GM12878 (cell line): ENCODE measurements around the gene USP28.

Source experiments
- CBX3 ChIP-seq: fragments of 200-600 bp; sonication (generic); IDR thresholded peaks from 2 replicates; pipeline ENCODE4 v1.6.1; 2016; ENCODE audit warnings: low read depth, borderline replicate concordance
- CTCF ChIP-seq, 3 experiments: IDR thresholded peaks in 2 of 3; conservative IDR thresholded peaks in 1 of 3; 2 replicates each; pipeline ENCODE4 v1.5.1; 2011; ENCODE audit warnings: low read depth in 3 of 3, low read length in 3 of 3, mild to moderate bottlenecking in 3 of 3, control low read depth in 2 of 3, moderate library complexity in 2 of 3, inconsistent platforms in 1 of 3, mixed read lengths in 1 of 3; ENCODE audit not compliant: control insufficient read depth in 2 of 3, insufficient read depth in 1 of 3; ENCODE audit errors: extremely low read depth in 1 of 3
- CUX1 ChIP-seq: IDR thresholded peaks from 2 replicates; pipeline ENCODE4 v1.6.1; 2012; ENCODE audit warnings: improper control_type of control experiment, low read depth, low read length; ENCODE audit not compliant: insufficient replicate concordance
- EZH2 ChIP-seq: IDR thresholded peaks from 2 replicates; pipeline ENCODE4 v1.6.1; 2012; ENCODE audit warnings: low read depth, mild to moderate bottlenecking, control low read depth, inconsistent platforms, low read length, borderline replicate concordance; ENCODE audit not compliant: control insufficient read depth
- HDAC2 ChIP-seq: fragments of 200-600 bp; sonication (generic); IDR thresholded peaks from 2 replicates; pipeline ENCODE4 v1.6.1; 2017
- POLR2AphosphoS2 ChIP-seq: IDR thresholded peaks from 2 replicates; pipeline ENCODE4 v1.6.1; 2011; ENCODE audit warnings: low read depth, mild to moderate bottlenecking, low read length, improper control_type of control experiment, moderate library complexity
- RAD21 ChIP-seq: IDR thresholded peaks from 2 replicates; pipeline ENCODE4 v1.6.1; 2011; ENCODE audit warnings: mild to moderate bottlenecking, low read depth, low read length, moderate library complexity; ENCODE audit not compliant: insufficient read depth
- YBX1 ChIP-seq: fragments of 450-650 bp; IDR thresholded peaks from 2 replicates; pipeline ENCODE4 v1.6.1; 2016; ENCODE audit warnings: antibody characterized with exemption

- TF ChIP-seq POLR2AphosphoS2: no peak
- no peak for TF ChIP-seq RAD21
- no peak for TF ChIP-seq CTCF (IDR thresholded peaks at IDR 0.05 in 2 of 3, conservative IDR thresholded peaks at IDR 0.05 in 1 of 3; ENCODE audit: control insufficient read depth in 2 of 3, extremely low read depth in 1 of 3, insufficient read depth in 1 of 3, low read depth in 3 of 3, low read length in 3 of 3)
- TF ChIP-seq EZH2: no peak
- no peak for TF ChIP-seq CUX1
- no peak for TF ChIP-seq YBX1
- no peak for TF ChIP-seq CBX3
- no peak for TF ChIP-seq HDAC2
Measured at GRCh38 chr11:113908098-113908497, 32.7 kb upstream of the USP28 start.
